ENCODE measurements around the gene KRTAP10-3.
A peak's percentile ranks its signal among the peaks of the same experiment; 100 is the strongest.

Gene KRTAP10-3

DNA sequence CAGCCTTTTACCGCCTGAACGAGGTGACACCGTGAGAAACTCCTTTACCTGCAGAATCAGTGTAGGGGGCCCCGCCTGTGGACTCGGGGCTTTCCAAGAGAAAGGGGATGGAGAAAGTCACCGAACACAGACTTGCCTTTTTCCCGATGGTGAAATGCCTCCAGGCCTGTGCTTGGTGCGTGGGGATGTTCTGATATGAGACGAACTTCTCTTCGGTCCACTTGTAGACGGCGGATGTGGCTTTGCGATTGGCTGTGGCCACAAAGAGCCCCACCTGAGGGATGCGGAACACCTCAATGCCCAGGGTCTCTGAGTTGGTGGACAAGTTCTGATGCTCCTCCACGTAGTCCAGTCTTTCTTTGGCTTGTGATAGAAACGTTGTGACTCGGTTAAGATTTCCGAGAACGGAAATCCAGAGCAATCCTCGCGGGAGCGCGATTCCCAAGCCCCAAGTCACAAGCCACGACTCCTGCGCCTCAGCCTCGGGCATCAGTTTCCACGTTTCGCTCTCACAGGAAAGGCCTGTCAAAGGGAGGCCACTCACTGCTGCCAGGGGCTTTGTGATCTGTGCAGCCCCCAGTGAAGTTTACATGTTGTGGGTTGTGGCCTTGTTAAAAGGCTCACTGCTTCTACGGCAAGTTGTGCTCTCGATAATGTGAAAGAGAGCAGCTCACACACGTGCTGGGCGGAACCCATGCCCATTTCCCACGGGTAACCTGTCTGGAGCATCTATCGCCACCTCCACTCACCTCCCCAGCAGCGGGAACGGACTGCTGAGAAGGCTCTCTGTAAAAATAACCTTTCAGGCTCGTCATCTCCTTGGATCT, 31.2 kb downstream of the KRTAP10-3 start:
- no peak for DNase-seq

GRCh38 chr21:44526096-44526997, 32.2 kb downstream of the KRTAP10-3 start:
- DNase-seq: no peak

DNA sequence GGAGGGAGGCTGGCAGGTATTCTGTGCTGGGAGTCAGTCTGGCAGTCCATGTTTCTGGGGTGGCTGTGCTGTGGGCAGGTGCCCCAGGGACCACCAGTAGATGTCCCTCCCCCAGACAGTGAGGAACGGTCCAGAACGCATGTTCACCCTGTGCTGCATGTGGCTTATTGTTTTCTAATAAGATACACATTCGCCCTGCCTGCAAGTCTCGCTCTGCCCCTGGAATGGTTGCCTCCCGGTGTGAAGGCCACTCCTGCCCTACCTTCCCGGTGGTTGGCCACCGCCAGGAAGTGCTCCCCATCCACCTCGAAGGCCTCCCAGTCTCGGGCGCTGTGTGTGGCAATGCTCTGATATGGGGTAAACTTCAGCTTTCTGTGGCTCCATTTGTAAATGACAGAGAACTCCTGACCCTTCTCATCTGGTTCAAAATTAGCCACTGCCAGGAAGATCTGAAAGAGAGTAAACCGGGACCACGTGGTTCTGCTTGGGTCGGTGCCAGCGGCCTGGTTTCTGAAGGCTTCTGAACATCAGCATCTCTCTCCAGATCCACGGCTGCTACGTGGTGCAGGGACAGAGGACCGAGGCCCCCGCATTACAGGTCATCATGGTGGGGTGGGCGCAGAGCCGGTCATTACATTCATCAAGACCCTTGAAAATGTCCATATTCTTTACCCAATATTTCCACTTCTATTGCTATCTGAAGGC, 33.1 kb downstream of the KRTAP10-3 start:
- DNase-seq: no peak

GRCh38 chr21:44524414-44525371, 33.9 kb downstream of the KRTAP10-3 start:
- no peak for DNase-seq

- DNase-seq: no peak
Measured at GRCh38 chr21:44523567-44524413, 34.8 kb downstream of the KRTAP10-3 start.

GRCh38 chr21:44522753-44523204, 35.8 kb downstream of the KRTAP10-3 start:
- peak in 1 of 2 experiments; percentile 13 for DNase-seq

DNA sequence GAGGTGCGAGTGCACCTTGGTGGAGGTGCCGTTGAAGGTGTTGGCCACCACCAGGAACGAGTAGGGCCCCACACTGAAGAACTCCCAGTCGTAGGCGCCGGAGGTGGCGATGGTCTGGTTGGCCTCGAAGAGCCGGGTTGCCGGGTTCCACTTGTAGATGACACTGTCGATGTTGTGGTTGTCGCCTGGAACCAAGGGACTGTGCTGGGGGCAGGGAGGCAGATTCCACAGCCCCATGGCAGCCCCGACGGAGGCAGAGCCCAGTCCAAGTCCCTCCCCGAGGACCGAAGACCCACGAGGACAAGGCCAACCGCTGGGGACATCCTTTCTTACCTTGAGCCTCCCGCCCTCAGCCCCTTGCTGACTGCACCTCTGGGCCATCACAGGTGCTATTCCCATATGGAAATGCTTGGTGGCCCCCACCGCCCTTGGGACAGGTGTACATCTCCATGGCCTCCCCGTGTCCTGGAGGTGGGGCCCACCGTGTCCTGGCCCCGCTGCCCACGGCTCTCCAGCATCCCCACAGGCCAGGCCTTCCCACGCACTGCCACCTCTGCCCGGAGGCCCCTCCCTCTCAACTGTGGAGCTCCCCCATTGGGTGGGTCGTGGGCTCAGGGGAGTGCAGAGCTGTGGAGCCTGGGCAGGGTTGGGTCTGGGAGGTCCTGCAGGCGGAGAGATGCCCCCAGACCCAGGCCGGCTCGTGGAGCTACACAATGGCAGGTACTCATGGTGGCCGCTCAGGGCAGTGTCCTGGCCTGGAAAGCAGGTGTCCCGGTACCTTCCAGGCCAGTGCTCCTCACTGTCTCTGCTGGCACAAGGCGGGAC, 36.5 kb downstream of the KRTAP10-3 start:
- DNase-seq: no peak

- DNase-seq: no peak
Measured at GRCh38 chr21:44521301-44521927, 37.2 kb downstream of the KRTAP10-3 start.

DNA sequence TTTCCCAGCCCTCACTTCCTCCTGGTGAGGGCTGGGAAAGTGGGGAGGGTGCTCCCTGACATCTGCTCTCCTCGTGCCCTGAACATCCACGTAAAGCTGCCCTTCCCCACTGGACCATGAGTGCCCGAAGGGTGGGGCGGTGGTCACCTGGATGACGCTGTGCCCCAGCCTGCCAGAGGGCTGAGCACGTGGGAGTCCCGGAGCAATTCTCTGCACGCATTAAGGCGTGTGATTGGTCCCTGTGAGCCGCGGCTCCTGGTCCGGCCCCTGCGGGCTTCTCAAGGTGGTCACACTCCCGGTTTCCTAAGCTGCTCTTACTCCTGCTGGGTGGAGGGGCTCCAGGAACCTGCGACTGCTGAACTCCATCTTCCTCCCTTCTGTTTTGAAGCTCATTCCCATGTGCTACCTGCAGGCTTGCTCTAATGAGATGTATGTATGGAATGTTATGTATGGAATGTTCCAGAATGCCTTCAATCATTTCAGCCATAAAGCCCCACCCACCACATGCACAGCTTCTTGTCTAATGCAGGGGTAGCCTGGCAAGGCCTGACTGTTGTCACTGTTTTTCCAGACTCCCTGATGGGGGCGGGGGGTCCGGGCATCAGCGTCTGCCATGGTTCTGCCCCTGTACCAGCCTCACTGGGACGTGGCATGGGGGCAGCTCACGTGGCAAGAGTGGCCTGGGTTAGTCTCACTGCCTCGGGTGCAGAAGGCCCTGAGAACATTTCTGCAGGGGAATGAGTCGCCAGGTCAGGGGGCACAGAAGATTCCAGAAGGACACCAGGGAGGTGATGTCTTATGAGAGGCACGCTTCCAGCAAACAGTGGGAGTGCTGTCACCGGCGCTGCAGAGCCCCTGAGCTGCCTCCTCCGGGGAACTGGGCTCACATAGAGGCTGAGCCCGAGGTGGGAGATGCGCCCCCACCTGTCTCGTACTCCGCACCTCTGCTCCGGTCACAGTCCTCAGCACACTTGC, 38.0 kb downstream of the KRTAP10-3 start:
- DNase-seq: no peak

DNA sequence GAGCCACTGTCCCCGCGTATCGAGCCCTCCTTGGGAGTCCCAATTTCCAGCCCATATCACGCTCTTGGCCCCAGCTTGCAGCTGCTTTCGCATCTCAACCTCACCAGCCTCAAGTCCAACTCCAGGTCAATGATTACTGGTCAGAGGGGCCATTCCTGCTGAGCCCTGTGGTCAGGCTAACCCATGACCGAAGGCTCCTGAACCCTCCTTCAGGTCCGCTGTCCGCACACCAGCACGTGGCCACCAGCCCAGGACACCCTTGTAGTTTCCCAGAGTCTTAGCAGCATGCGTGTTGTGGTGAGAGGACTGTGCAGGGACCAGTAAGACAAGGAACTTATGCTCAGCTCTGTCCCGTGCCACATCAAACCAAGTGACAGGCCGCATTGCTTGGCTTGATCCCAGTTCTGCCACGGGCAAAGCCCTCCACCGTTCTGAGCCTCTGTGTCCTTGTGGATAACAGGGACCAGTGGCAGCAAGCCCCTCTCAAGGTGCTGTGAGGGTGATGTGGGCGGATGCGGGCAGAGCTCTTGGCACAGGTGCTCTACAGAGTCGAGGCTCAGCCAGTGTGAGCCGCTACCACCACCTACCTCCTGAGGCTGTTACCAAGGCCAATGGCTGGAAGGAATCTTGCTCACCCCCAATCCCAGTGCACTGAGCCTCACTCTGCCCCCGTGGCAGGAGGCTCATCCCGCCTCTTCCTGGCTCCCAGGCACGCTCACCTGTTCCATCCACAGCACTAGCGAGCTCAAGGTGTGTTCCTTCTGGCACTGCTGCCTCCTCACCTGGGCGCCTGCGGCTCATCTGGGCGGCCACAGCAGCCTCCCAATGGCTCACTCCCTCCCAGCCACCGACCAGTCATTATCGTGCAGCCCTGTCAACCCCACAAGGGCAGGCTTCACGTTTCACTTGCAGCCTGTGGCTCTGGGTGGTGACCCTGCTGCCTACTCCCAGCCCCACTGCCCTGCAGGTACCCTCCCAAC, 39.0 kb downstream of the KRTAP10-3 start:
- DNase-seq: no peak

DNA sequence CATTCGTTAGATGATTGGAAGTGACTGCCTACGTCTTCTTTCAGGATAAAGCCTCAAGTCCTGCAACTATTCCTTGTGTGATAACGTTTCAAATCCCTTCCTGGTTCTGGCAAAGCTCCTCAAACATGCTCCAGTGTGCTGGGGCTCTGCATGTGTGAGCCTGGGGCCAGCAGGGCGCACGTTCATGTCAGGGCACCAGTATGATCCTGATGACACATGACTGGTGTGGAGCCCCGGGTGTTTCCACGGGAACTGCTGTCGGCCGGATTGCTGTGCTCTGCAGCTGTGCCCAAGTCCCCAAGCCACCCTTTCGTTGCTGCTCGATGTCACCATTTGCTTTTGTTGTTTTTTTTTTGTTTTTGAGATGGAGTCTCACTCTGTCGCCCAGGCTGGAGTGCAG, 39.9 kb downstream of the KRTAP10-3 start:
- DNase-seq: no peak

DNA sequence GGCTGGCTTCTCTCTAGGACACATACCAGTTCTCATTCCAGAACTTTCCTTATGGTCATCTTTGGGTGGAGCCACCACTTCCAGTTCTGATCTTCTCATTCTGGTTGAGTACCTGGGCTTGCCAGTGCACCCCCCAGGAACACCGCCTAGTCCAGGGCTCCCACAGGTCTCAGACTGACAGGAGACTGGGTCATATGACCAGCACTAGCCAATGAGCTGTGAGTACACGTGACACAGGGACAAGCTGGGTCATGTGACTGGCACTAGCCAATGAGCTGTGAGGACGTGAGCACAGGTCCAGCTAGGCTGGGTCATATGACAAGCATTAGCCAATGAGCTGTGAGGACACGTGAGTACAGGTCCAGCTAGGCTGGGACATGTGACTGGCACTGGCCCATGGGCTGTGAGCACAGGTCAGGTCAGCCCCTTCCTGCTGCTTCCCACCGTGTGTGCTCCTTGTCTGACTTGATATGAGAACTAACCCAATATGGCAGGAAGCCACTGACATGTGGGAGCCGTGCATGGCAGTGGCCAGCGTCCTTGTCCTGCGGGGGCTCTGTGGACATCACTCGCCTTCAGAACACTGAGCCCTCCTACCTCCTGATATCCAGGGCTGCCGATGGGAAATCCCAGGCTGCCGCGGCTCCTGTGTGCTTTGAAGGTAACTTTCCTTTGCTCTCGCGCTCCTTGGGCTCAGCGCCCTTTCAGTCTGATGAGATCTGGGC, 41.3 kb downstream of the KRTAP10-3 start:
- DNase-seq: peak; percentile 99

- no peak for DNase-seq
Measured at GRCh38 chr21:44516828-44517174, 41.8 kb downstream of the KRTAP10-3 start.

DNA sequence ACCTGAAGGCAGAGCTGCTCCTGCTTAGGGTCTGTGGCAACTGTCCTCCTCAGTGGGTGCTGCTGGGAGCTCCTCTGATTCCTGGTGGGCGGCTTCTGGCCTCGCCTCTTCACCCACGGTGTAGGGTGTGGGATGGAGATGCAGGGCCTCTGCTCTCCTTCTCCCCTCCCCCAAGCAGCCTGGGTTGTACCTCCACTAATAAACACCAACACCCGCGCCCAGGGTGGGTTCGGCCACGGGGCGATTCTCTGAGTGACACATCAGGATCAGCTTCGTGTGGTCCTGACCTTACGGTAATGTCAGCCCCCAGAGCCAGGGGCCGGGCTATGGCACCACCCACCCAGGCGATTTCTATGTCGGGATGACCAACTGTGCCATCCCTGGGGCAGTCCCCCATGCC, 42.3 kb downstream of the KRTAP10-3 start:
- no peak for DNase-seq

GRCh38 chr21:44515359-44516165, 43.0 kb downstream of the KRTAP10-3 start:
- DNase-seq: no peak

Data from SHP77 (cell line).